Measurements from ENCODE around the gene MMEL1.

Gene MMEL1

GRCh38 chr1:2631136-2632050, 1.4 kb downstream of the MMEL1 start:
- peaks cover 42 to 57% of the 10 kb centered on the region in 2 experiments for H3K27me3 ChIP-seq (ENCODE audit: control insufficient read depth in 1 of 2, insufficient read depth in 1 of 2, low read length in 2 of 2)
- no peak overlapping the region for H3K23ac ChIP-seq (ENCODE audit: low read length in 2 of 2)
- no peak overlapping the region for H2BK120ac ChIP-seq (ENCODE audit: low read depth, low read length)
- H3K9me3 ChIP-seq (ENCODE audit: control insufficient read depth, low read length) = no peaks in the 10 kb centered on the region
- H3K14ac ChIP-seq (ENCODE audit: low read length in 2 of 2) = no peak overlapping the region
- no peak overlapping the region for H2BK15ac ChIP-seq (ENCODE audit: low read depth, poor library complexity, severe bottlenecking)
- no peak overlapping the region for H3K4me2 ChIP-seq (ENCODE audit: low read length, poor library complexity, severe bottlenecking)
- H2AFZ ChIP-seq (ENCODE audit: low read depth, low read length) = no peak overlapping the region
- no peaks in the 10 kb centered on the region for H3K79me1 ChIP-seq (replicated peaks; ENCODE audit: low read length, poor library complexity, severe bottlenecking)
- H3K18ac ChIP-seq (ENCODE audit: low read depth in 1 of 2, low read length in 2 of 2) = no peak overlapping the region
- H3K27ac ChIP-seq (ENCODE audit: low read length, poor library complexity, severe bottlenecking) = no peak overlapping the region
- H3K4me3 ChIP-seq (ENCODE audit: insufficient read depth in 1 of 2, low read depth in 1 of 2, low read length in 2 of 2) = no peak overlapping the region
- H3K9ac ChIP-seq (ENCODE audit: low read length) = no peak overlapping the region
- no peak for DNase-seq
- H3K4ac ChIP-seq (ENCODE audit: low read depth in 1 of 2, low read length in 2 of 2) = no peak overlapping the region
- H3K36me3 ChIP-seq (ENCODE audit: control insufficient read depth in 1 of 2, insufficient read depth in 2 of 2, low read depth in 1 of 2, low read length in 2 of 2) = no peaks in the 10 kb centered on the region
- no peak overlapping the region for H2BK12ac ChIP-seq (ENCODE audit: low read length in 2 of 2)
- H2BK5ac ChIP-seq (ENCODE audit: low read depth, low read length, poor library complexity, severe bottlenecking) = no peak overlapping the region
- no peak overlapping the region for H4K8ac ChIP-seq (ENCODE audit: low read length)
- H2AK5ac ChIP-seq (ENCODE audit: low read length, severe bottlenecking) = no peak overlapping the region
- H3K4me1 ChIP-seq (ENCODE audit: control insufficient read depth, insufficient read depth, low read depth, low read length) = no peaks in the 10 kb centered on the region
- WGBS = 90% methylated on average over 24 of the region's 24 CpGs
- no peak overlapping the region for H4K91ac ChIP-seq (ENCODE audit: low read length)

GRCh38 chr1:2630498-2631135, 2.2 kb downstream of the MMEL1 start:
- no peak overlapping the region for H3K4ac ChIP-seq (ENCODE audit: low read depth in 1 of 2, low read length in 2 of 2)
- H2AK5ac ChIP-seq (ENCODE audit: low read length, severe bottlenecking) = no peak overlapping the region
- H3K4me3 ChIP-seq (ENCODE audit: insufficient read depth in 1 of 2, low read depth in 1 of 2, low read length in 2 of 2) = no peak overlapping the region
- H3K9ac ChIP-seq (ENCODE audit: low read length) = no peak overlapping the region
- no peak overlapping the region for H2BK15ac ChIP-seq (ENCODE audit: low read depth, poor library complexity, severe bottlenecking)
- no peak for DNase-seq
- H3K23ac ChIP-seq (ENCODE audit: low read length in 2 of 2) = no peak overlapping the region
- H3K4me1 ChIP-seq (ENCODE audit: control insufficient read depth, insufficient read depth, low read depth, low read length) = no peaks in the 10 kb centered on the region
- no peaks in the 10 kb centered on the region for H3K9me3 ChIP-seq (ENCODE audit: control insufficient read depth, low read length)
- H3K4me2 ChIP-seq (ENCODE audit: low read length, poor library complexity, severe bottlenecking) = no peak overlapping the region
- H3K27ac ChIP-seq (ENCODE audit: low read length, poor library complexity, severe bottlenecking) = no peak overlapping the region
- no peak overlapping the region for H3K14ac ChIP-seq (ENCODE audit: low read length in 2 of 2)
- H4K91ac ChIP-seq (ENCODE audit: low read length) = peak overlapping the region; percentile 18
- 93% methylated on average over 35 of the region's 35 CpGs for WGBS
- no peak overlapping the region for H3K18ac ChIP-seq (ENCODE audit: low read depth in 1 of 2, low read length in 2 of 2)
- no peak overlapping the region for H2BK12ac ChIP-seq (ENCODE audit: low read length in 2 of 2)
- peaks cover 48 to 62% of the 10 kb centered on the region in 2 experiments for H3K27me3 ChIP-seq (ENCODE audit: control insufficient read depth in 1 of 2, insufficient read depth in 1 of 2, low read length in 2 of 2)
- H4K8ac ChIP-seq (ENCODE audit: low read length) = no peak overlapping the region
- no peak overlapping the region for H2AFZ ChIP-seq (ENCODE audit: low read depth, low read length)
- no peaks in the 10 kb centered on the region for H3K79me1 ChIP-seq (replicated peaks; ENCODE audit: low read length, poor library complexity, severe bottlenecking)
- no peak overlapping the region for H2BK5ac ChIP-seq (ENCODE audit: low read depth, low read length, poor library complexity, severe bottlenecking)
- no peak overlapping the region for H2BK120ac ChIP-seq (ENCODE audit: low read depth, low read length)
- no peaks in the 10 kb centered on the region for H3K36me3 ChIP-seq (ENCODE audit: control insufficient read depth in 1 of 2, insufficient read depth in 2 of 2, low read depth in 1 of 2, low read length in 2 of 2)

GRCh38 chr1:2629627-2630497, 3.0 kb downstream of the MMEL1 start:
- Histone ChIP-seq H3K36me3 (ENCODE audit: control insufficient read depth in 1 of 2, insufficient read depth in 2 of 2, low read depth in 1 of 2, low read length in 2 of 2) (no peaks in the 10 kb centered on the region), H2BK12ac (ENCODE audit: low read length in 2 of 2) (no peak overlapping the region), H2BK120ac (ENCODE audit: low read depth, low read length) (no peak overlapping the region), H2AK5ac (ENCODE audit: low read length, severe bottlenecking) (no peak overlapping the region), H4K91ac (ENCODE audit: low read length) (peak overlapping the region; percentile 18), H3K18ac (ENCODE audit: low read depth in 1 of 2, low read length in 2 of 2) (no peak overlapping the region), H3K27ac (ENCODE audit: low read length, poor library complexity, severe bottlenecking) (no peak overlapping the region), H3K9me3 (ENCODE audit: control insufficient read depth, low read length) (no peaks in the 10 kb centered on the region), H2BK5ac (ENCODE audit: low read depth, low read length, poor library complexity, severe bottlenecking) (no peak overlapping the region), H3K79me1 (replicated peaks; ENCODE audit: low read length, poor library complexity, severe bottlenecking) (no peaks in the 10 kb centered on the region), H2AFZ (ENCODE audit: low read depth, low read length) (no peak overlapping the region), H3K4me3 (ENCODE audit: insufficient read depth in 1 of 2, low read depth in 1 of 2, low read length in 2 of 2) (no peak overlapping the region), H3K4me1 (ENCODE audit: control insufficient read depth, insufficient read depth, low read depth, low read length) (no peaks in the 10 kb centered on the region), H3K9ac (ENCODE audit: low read length) (no peak overlapping the region), H4K8ac (ENCODE audit: low read length) (no peak overlapping the region), H3K23ac (ENCODE audit: low read length in 2 of 2) (no peak overlapping the region), H3K27me3 (ENCODE audit: control insufficient read depth in 1 of 2, insufficient read depth in 1 of 2, low read length in 2 of 2) (peaks cover 43 to 59% of the 10 kb centered on the region in 2 experiments), H3K4ac (ENCODE audit: low read depth in 1 of 2, low read length in 2 of 2) (no peak overlapping the region), H3K14ac (ENCODE audit: low read length in 2 of 2) (no peak overlapping the region), H3K4me2 (ENCODE audit: low read length, poor library complexity, severe bottlenecking) (no peak overlapping the region), H2BK15ac (ENCODE audit: low read depth, poor library complexity, severe bottlenecking) (no peak overlapping the region)
- 88% methylated on average over 23 of the region's 23 CpGs for WGBS
- no peak for DNase-seq
